WERI-Rb-1 (cell line): ENCODE results near the gene MALT1.

Source experiments
- DNase-seq: peaks from one replicate; pipeline ENCODE4 v3.0.0-alpha.2; 2020
- H3K27ac ChIP-seq: fragments of 250-450 bp; sonication (Bioruptor Pico); 2 replicates; pipeline ENCODE4 v1.5.1; 2020; ENCODE audit warnings: mild to moderate bottlenecking, moderate library complexity
- H3K27me3 ChIP-seq: fragments of 250-450 bp; sonication (Bioruptor Pico); 2 replicates; pipeline ENCODE4 v1.5.1; 2021; ENCODE audit warnings: mild to moderate bottlenecking, low read depth, moderate library complexity; ENCODE audit not compliant: insufficient read depth, severe bottlenecking
- H3K36me3 ChIP-seq: fragments of 250-450 bp; sonication (Bioruptor Pico); 2 replicates; pipeline ENCODE4 v1.5.1; 2020; ENCODE audit warnings: mild to moderate bottlenecking, moderate library complexity
- H3K4me3 ChIP-seq: 2 replicates; pipeline ENCODE4 v1.5.1; 2011; ENCODE audit warnings: low read depth, mild to moderate bottlenecking, control low read depth, low read length
- H3K9me3 ChIP-seq: fragments of 250-450 bp; sonication (Bioruptor Pico); 2 replicates; pipeline ENCODE4 v1.5.1; 2021; ENCODE audit warnings: mild to moderate bottlenecking, moderate library complexity; ENCODE audit not compliant: severe bottlenecking
- TF ChIP-seq, protein P1 (sequence below): IDR thresholded peaks from 2 replicates; pipeline ENCODE4 v1.5.1; 2011; ENCODE audit warnings: low read depth, mild to moderate bottlenecking, control low read depth, inconsistent platforms, low read length

MALT1 gene

DNA sequence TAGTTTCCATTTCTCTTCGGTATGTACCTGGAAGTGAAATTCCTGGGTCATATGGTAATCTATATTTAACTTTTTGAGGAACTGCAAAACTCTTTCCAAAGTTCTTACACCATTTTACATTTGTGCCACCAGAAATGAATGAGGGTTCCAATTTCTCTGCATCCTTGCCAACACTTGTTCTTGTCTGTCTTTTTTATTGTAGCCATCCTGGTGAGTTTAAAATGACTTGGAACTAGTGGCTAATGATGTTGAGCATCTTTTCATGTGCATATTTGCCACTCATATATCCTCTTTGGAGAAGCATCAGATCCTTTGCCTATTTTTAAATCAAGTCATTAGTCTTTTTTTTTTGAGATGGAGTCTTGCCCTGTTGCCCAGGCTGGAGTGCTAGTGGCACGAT lies 59.4 kb downstream of the MALT1 start:
- no peaks in the 10 kb centered on the region for H3K9me3 ChIP-seq
- H3K27me3 ChIP-seq: no peaks in the 10 kb centered on the region
- peaks cover 3% of the 10 kb centered on the region; the same call in 1 of the 2 replicates for H3K36me3 ChIP-seq
- H3K4me3 ChIP-seq: no peak overlapping the region
- TF ChIP-seq, protein P1, sequence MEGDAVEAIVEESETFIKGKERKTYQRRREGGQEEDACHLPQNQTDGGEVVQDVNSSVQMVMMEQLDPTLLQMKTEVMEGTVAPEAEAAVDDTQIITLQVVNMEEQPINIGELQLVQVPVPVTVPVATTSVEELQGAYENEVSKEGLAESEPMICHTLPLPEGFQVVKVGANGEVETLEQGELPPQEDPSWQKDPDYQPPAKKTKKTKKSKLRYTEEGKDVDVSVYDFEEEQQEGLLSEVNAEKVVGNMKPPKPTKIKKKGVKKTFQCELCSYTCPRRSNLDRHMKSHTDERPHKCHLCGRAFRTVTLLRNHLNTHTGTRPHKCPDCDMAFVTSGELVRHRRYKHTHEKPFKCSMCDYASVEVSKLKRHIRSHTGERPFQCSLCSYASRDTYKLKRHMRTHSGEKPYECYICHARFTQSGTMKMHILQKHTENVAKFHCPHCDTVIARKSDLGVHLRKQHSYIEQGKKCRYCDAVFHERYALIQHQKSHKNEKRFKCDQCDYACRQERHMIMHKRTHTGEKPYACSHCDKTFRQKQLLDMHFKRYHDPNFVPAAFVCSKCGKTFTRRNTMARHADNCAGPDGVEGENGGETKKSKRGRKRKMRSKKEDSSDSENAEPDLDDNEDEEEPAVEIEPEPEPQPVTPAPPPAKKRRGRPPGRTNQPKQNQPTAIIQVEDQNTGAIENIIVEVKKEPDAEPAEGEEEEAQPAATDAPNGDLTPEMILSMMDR: no peak
- no peak overlapping the region for H3K27ac ChIP-seq
- no peak for DNase-seq

DNA sequence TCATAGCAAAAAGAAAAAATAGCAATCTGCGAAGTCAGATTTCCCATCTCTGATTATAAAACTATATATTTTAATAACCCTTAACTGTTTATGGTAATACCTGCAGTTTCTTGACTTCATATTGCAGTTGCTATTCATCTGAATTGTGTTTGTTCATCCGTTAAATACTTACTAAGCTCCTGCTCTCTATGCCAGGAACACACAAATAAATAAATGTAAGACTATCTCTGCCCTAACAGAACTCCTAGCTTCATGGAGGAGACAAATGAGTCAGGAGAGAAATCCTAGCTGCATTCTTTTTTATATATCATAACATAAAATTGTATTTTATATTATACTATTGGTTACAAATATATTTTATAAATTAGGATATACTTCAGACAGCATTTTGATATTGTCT lies 61.2 kb downstream of the MALT1 start:
- Histone ChIP-seq H3K27ac (no peak overlapping the region), H3K9me3 (no peaks in the 10 kb centered on the region), H3K36me3 (peaks cover 3% of the 10 kb centered on the region), H3K4me3 (no peak overlapping the region), H3K27me3 (no peaks in the 10 kb centered on the region)
- TF ChIP-seq, protein P1: no peak
- no peak for DNase-seq

DNA sequence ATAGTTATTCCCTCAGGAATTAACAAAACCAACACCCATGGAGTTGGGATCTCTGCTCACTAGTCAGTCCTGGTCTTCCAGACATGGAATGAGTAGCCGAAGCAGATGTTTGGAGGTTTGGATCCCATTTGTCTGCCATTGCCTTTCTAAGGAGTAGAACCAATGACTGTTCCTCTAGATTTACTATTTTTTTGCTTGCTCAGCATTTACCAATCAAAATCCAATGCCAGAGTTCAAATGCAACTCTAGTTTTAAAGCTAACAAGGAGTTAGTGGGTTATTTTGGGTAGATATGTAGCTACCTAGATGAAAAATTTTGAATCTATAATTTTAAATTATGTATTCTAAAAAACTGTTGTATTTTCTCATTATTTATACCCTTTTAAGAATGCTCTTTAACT lies 62.6 kb downstream of the MALT1 start:
- Histone ChIP-seq H3K27me3 (no peaks in the 10 kb centered on the region), H3K36me3 (peaks cover 16% of the 10 kb centered on the region), H3K9me3 (no peaks in the 10 kb centered on the region), H3K27ac (no peak overlapping the region), H3K4me3 (no peak overlapping the region)
- no peak for DNase-seq
- TF ChIP-seq, protein P1: no peak

DNA sequence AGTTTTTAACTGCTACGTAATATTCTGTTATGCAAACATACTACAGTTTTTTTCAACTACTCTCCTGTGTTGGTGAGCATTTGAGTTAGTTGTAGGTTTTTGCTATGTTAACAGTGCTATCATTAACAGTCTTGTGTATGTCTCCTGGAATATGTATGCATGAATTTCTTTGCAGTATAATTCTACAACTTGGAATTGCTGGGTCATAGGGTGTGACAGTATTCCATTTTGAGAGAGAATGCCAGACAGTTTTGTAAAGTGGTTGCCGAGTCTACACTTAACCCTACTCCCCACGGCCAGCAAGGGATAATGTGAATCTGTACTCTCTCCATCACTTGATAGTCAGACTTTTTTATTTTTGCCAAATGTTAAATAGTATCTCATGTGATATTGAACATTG lies 67.1 kb downstream of the MALT1 start:
- no peak overlapping the region for H3K27ac ChIP-seq
- DNase-seq: no peak
- no peaks in the 10 kb centered on the region for H3K9me3 ChIP-seq
- TF ChIP-seq, protein P1: no peak
- peaks cover 16% of the 10 kb centered on the region for H3K36me3 ChIP-seq
- H3K4me3 ChIP-seq: no peak overlapping the region
- H3K27me3 ChIP-seq: no peaks in the 10 kb centered on the region

DNA sequence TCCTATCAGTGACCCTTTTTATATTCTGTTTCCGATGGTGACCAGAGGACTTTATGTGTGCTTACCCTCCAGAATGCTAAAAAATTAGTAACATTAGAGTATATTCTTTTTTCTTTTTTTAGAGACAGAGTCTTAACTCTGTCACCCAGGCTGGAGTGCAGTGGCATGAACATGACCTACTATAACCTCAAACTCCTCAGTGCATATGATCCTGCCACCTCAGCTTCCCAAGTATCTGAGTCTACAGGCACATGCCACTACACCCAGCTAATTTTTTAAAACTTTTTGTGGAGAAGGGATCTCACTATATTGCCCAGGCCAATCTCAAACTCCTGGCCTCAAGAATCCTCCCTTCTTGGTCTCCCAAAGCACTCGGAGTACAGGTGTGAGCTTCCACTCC lies 74.6 kb downstream of the MALT1 start:
- no peaks in the 10 kb centered on the region for H3K27me3 ChIP-seq
- no peak overlapping the region for H3K27ac ChIP-seq
- H3K4me3 ChIP-seq: no peak overlapping the region
- no peaks in the 10 kb centered on the region for H3K9me3 ChIP-seq
- TF ChIP-seq, protein P1: no peak
- peaks cover 52% of the 10 kb centered on the region for H3K36me3 ChIP-seq
- DNase-seq: no peak

DNA sequence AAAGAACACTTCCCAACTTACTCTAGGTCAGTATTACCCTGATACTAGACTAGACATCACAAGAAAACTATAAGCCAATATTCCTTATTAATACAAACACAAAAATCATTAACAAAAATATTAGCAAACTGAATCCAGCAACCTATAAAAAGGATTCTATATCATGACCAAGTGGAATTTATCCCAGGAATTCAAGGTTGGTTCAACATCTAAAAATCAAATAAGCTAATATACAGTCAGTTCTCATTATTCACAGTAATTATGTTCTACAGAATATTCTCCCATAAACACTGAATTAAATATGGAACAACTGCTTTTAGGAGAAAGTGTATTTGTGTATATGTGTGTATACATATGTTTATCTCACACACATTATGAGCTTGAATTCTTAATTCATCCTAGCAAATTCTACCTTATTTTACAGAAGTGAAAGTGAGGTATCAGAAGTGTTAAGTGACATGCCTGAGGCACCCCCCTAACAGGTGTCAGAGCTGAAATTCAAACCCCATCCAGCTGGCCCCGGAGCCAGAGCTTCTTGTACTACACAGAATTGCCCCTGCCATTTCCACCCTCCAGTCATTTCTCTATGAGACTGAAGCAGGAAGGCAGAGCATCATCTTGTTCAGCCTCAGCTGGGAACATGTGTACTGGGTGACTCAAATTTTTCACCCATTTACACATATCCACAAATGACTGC lies 77.8 kb downstream of the MALT1 start:
- Histone ChIP-seq H3K9me3 (no peaks in the 10 kb centered on the region), H3K27me3 (no peaks in the 10 kb centered on the region), H3K4me3 (no peak overlapping the region), H3K27ac (no peak overlapping the region), H3K36me3 (peaks cover 52% of the 10 kb centered on the region)
- DNase-seq: no peak
- TF ChIP-seq, protein P1: no peak
